GM19238 (cell line): ENCODE results near the gene MRGPRG.

Experiments used
- DNase-seq: peaks from one replicate; pipeline ENCODE4 v3.0.0; 2011; ENCODE audit warnings: low spot score; ENCODE audit not compliant: insufficient read length

The MRGPRG gene

DNA sequence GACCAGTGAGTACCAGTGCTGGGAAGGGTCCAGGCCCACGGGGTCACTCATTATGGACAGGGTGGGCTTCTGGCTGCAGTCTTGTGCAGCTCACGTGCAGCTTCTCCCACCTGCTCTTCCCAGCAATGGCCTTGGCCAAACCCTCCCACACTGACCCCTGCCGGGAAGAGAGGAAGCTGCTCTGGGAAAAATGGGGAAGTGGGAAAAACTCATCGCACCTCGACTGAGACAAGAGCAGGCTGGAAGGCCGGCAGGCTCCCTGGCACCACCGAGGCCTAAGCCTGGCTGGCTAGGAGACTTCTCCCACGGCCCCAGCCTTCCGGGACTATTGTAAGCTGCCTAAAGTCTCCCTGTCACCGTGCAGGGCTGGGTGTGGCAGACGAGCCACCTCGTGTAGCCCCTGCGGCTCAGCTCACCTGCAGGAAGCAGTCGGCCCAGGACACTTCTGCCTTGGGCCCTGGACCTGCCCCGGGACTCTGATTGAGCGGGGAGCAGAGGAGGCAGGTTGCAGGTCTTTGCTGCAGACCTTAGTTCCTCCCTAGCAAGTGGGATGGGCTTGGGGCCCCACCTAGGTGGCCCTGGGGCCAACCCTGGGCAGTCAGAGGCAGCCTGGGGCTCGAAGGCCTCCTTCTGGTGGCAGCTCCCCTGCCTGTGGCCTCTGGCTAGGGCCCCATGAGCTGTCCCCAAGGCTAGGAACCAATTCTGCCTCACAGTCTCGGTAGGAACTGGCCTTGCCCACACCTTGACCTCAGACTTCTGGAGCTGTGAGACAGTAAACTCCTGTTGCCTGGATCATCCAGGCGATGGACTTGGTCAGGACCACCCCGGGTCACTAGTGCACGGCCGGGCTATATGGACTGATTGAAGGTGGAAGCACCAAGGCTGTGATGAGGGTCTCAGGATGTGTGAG, 23.1 kb downstream of the MRGPRG start:
- DNase-seq, result no peak

DNA sequence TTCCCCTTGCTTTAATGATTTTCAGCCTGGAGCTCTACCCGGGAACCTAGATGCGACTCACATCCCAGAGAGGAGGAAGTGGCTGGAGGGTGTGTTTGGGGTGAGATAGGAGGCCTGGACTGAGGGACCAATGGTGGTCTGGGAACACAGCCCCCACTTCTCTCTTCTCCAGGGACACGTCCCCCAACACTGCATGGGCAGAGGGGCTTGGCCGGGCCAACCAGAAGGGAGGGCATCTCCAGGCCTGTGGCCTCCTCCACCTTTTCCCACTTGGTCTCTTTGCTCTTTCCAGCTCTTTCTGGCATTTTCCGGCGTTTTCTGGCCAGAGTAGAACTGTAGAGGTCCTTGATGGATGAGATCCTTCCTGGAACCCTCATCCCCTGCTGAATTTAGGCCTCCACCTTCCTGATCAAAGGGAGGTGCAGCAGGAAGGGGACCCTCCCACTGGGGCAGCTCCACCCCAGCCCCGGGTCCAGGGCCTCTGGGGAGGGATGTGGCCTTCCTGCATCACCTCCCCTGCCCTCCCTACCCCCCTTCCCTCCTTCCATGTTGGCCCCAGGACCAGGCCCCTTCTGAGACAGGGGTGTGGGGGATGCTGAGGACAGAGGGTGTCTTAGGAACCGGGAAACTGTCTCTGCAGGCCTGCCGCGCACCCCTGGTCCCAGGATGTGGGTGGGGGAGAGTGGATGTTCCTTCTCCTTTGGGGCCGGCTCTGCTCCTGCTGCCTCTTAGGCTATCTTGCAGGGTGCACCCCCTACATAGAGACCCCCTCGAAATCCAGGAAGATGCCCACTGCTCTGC, 24.4 kb downstream of the MRGPRG start:
- DNase-seq, result no peak

DNA sequence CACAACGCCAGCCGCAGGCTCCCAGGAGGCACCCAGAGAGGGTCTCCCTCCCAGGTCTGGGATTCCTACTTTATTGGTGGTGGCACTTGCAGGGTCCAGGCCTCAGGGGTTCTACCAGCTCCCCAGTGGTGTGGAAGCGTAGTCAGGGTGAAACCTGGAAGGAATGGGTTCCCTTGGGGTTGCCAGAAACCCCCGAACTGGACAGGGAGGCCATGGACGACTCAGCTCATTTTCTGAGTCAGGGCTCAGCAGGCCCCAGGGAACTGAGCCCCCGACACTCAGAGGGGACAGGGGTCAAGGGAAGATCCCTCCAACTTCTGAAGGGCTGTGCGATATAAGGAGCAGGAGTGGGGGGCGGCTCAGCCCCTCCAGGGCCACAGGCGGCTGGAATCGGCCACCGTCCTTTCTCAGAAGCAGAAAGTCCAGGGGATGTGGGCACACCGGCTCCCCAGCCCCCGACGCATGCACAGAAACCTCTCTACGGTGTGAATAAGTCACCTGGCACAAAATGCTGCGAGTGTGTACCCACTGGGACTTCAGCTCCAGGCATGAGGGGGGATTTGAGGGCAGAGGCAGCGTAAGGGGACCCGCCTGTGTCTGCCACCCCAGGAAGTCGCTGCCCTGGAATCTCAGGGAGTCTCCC, 25.1 kb downstream of the MRGPRG start:
- no peak for DNase-seq

DNA sequence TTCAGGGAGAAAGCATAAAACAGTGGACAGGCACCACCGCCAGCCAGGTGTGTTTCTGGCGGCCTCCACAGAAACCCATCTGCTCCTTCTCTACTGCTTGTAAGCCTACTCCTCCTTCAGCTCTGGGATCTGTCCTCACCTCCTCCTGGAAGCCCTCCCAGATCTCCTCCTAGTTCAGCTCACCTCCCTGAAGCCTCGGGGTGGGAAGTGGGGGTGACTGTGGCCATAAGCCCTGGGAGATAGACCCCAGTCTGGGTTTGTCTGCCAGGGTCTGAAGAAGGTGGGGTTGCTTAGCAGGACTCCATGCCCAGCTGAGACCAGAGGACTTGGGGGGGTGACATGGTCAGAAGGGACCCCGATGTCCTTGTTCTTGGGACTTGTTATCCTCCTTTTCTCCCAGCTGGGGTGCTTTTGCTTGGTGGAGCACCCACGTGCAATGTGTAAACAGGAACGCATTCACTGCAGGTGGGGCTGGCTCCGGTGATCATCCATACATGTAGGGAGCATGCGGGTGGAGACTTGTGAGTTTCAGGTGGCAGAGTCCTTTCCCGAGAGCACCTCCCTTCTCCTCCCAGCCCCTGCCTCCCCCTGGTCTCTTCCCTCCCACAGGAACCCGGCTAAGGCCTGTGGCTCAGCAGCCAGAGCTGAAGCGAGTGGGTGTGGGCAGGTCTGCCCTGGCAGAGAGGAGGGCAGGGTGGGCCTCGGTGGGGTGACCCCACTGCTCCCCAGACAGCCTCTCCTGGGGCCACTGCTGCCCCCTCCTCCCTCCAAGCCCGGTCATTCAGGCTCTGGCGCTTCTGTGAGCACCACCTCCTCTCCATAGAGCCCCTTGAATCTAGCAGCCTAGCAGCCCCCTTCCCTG, 25.9 kb downstream of the MRGPRG start:
- DNase-seq, result no peak

DNA sequence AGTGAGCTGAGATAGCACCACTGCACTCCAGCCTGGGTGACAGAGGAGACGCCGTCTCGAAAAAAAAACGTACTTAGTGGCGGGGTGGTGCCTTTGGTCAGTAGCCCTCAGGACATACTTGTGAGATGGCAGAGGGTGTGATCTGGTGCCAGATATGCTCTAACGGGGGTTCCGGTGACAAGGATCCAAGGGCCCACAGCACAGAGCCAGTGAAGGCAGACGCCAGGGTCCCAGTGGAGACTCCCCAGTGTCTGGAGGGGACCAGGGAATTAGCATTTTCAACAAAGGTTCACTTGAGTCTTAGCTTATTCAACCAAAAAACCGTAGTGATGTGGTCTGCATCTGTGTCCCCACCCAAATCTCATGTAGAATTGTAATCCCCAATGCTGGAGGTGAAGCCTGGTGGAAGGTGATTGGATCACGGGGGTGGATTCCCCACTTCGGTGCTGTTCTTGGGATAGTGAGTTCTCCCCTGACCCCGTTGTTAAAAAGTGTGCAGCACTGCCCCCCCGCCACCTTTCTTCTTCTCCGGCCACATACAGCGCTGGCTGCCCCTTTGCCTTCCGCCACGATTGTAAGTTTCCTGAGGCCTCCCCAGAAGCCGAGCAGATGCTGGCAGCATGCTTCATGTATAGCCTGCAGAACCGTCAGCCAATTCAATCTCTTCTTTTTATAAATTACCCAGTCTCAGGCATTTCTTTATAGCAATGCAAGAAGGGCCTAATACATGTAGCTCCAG, 26.9 kb downstream of the MRGPRG start:
- DNase-seq, result no peak

DNA sequence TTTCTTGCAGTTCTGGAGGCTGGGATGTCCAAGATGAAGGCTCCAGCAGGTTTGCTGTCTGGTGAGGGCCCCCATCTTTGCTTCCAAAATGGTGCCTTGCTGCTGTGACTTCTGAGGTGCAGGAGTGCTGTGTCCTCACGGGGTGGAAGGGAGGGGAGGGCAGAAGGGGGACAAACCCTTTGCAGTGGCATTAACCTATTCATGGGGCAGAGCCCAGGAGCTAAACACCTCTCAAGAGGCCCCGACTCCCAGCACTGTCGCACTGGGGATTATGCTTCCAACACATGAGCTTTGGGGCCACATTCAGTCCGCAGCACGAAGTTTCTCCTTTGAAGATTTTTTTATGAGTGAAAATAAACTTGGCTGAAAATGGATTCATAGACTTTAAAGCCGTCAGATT, 28.0 kb downstream of the MRGPRG start:
- no peak for DNase-seq

DNA sequence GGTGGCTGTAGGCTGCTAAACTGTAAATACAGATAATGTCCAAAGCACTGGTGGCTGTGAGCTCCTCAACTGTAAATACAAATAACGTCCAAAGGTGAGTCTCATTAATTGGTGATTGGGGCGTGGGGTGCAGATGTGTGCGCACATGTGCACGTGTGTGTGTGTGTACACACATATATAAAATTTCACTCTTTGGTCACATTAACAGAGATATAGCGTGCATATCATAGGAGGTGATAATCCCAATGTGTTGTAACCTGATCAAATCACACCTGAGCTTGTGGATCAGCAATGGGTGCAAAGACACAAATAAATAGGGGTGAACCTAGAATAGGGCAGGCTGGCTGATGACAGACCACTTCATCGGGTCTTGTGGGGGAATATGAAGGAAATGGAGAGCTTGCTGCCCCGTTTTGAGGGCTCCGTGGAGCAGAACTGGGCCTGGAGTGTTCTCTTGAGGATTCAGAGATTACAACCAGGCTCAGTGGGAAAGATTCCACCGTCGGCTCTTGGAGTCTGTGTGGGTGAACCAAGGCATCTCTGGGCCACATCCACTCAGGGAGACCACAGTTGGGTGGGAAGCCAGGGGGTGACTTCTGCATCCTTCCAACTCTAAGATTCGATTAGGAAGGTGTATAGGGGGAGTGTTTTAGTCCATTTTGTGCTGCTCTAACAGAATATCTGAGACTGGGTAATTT, 28.6 kb downstream of the MRGPRG start:
- no peak for DNase-seq

DNA sequence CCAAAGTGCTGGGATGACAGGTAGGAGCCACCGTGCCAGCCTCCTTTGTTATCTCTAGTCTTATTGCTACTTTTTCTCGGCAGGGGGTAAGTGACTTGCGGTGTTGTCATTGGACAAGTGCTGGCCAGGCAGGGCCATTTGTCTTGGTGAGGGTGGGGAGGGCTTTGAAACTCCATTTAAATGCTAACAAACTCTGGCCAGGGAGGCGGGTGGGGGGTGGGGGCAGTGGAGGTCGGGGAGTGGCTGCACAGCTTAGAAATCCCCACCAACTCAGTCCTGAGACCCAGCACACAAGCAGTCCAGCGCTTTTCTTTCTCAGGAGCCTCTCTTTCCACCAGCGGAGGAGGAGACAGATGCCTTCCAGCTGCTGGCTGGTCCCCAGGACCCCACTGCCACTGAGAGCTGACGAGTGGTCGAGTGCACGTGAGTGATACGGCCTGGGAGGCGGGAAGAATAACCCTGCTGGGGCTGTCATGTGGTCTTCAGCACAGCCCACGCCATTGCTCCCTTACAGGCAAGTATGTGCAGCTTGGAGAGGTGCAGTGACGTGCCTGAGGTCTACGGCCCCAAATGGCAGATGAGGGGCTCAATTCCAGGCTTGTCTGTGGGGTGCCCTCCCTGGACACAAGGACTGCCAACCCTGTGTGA, 29.3 kb downstream of the MRGPRG start:
- DNase-seq, result no peak

DNA sequence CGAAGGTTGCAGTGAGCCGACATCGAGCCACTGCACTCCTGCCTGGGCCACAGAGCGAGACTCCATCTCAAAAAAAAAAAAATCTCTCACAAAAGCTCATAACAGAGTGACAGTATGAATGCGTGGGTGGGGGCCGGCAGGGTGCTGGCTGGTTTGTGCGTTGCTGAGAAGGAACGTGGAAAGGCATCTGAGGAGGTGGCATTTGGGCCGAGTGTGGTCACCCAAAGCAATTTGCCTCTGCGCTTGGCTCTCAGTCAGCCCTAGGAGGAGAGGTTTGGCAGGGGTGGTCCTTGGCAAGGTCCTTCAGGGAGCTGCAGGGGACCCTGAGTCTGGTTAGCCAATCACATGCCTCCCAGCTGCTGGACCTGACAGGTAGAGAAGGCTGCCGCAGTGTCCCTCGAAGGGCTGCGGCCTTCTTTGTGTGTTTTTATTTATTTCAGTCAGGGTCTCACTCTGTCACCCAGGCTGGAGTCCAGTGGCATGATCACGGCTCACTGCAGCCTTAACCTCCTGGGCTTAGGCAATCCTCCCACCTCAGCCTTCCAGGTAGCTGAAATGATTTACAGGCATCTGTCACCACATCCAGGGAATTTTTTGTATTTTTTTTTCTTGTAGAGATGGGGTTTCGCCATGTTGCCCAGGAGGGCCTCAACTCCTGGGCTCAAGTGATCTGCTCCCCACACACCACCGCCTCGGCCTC, 30.0 kb downstream of the MRGPRG start:
- DNase-seq, result no peak

DNA sequence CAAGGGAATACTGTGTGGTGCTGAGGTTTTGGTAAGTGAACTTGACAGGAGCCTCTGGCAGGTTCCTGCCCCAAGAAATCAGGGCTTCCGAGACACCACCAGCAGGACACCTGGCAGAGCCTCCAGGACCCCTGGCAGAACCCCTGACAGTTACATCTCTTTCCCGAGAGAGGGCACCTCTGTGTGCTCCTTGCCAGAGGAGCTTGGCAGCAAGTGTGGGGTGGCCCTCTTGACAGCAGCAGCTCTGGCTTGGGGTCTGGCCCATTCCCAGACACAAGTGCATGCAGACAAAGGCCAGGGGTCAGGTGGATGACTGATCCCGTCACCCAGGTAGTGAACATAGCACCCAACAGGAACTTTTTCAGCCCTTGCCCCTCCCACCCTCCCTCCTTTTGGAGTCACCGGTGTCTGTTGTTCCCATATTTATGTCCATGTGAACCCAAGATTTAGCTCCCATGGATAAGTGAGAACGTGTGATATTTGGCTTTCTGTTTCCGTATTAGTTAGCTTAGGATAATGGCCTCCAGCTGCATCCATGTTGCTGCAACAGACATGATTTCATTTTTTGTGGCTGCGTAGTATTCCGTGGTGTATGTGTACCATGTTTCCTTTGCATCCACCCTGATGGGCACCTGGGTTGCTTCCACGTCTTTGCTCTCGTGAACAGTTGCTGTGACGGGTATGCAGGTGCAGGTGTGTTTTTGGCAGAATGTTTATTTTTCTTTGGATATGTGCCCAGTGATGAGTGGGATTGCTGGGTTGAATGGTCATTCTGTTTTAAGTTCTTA, 32.3 kb downstream of the MRGPRG start:
- no peak for DNase-seq

DNA sequence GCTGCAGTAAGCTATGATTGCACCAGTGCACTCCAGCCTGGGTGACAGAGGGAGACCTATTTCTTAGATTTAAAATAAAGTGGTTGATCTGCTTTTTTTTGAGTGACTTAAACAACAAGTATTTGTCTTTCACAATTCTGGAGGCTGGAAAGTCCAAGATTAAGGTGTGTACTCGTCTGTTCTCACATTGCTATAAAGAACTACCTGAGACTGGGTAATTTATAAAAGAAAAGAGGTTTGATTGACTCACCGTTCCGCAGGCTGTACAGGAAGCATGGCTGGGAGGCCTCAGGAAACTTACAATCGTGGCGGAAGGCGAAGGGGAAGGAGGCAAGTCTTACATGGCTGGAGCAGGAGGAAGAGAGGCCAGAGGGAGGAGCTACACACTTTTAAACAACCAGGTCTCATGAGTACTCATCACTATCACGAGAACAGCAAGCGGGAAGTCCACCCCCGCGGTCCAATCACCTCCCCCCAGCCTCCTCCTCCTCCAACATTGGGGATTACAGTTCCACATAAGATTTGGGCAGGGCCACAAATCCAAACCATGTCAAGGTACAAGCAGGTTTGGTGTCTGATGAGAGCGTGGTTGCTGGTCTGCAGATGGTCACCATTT, 33.8 kb downstream of the MRGPRG start:
- DNase-seq, result no peak

DNA sequence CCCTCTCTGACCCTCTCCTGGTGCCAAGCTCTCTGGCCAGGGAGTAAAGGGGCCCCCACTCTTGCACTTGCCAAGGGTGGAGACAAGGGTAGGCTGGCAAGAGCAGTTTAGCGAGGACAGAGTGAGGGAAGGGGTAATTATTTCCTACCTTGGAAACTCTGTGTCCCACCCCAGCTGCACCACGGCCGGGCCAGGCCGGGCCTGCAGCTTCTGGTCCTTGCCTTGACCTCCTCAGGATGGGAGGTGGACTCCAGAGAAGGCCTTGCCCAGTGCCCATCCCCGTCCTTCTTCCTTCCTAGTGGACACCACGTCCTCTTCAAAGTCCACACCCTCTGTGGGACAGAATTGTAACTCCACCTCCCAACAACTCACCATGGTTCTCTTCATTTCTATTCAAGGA, 35.1 kb downstream of the MRGPRG start:
- DNase-seq, result no peak

DNA sequence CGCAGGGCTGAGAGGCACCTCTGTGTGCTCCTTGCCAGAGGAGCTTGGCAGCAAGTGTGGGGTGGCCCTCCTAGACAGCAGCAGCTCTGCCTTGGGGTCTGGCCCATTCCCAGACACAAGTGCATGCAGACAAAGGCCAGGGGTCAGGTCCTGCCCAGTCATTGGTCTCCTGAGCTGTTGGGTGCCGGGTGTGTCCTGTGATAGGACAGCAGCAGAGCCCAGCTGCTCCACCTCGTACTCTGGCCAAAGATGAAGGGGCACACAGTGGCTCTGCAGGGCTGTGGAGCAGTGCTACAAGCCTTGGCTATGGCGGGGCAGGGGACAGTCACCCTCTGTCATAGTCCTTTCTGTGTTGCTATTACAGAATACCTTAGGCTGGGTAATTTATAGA, 36.2 kb downstream of the MRGPRG start:
- no peak for DNase-seq

DNA sequence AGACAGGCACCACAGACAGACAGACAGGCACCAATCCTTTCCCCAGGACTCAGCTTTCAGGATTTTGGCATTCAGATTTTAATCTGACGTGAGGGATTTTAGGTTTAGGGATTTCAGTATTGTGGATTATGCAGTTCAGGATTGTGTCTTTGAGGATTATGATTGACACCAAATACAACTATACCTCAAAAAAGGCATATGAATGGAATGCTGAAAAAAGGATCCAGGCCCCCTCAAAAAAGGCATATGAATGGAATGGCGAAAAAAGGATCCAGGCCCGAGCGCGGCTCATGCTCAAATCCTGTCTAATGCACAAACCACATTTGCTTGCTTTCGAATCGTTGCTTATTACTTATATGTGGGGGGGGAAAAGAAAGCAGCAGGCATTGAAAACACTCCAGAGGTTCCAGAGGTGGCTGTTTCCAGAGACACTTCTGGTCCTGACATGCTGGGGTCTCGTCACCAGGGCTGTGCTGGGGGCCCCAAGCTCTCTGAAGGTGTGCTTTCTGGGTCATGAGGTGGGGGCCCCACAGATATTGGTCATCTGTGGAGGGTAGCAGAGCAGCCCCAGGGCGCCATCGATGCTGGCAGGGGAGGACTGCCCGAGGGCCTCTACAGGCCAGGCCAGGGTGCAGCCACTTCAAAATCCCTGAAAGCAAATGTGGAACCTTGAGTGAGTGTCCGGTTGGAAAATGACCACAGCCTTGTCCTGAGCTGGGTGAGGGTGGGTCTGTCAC, 36.7 kb downstream of the MRGPRG start:
- DNase-seq, result no peak

DNA sequence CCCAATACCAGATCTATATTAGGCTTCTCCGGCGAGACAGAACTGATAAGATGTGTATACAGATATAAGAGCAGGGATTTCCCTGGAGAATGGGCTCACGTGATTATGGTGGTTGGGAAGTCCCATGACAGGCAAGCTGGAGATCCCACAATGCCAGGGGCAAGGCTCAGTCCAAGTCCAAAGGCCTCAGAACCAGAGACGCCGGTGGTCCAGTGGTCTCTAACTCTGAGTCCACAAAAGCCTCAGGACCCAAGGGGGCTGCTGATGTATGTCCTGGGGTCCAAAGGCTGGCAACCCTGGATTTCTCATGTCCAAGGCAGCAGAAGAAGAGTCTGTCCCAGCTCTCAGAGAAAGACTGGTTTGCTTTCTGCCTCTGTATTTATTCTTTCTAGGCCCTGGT, 37.7 kb downstream of the MRGPRG start:
- no peak for DNase-seq

DNA sequence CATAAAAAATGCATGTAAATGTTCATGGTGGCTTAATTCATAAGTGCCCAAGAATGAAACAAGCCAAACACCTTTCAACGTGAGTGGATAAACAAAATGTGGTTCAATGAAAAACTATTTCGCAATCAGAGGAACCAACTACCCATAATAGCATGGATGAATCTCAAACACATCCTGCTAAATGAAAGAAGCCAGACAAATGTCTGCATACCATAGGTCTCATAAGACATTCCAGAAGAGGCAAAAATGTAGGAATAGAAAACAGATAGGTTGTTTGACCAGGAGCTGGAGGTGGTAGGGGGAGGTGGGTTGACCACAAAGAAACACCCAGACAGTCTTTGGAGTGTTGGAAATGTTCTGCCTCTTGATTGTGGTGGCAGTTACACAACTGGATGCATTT, 40.3 kb downstream of the MRGPRG start:
- no peak for DNase-seq

DNA sequence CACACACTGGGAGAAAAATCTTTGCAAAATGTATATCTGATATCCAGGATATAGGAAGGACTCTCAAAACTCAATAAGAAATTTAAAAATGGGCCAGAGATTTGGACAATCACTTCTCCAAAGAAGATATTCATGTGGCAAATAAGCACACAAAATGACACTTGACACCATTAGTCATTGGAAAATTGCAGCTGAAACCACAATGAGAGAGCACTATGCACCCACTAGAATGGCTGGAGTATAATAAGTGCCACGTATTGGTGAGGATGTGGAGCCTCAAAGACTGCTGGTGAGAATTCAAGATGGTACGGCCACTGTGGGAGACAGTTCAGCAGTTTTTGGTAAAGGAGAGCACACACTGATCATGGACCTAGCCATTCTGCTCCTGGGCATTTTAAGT, 40.7 kb downstream of the MRGPRG start:
- no peak for DNase-seq
